ENCODE measurements around the gene HAGHL.
"Not testable (repeated sequence)": the region's sequence is repeated elsewhere in the genome, so short reads cannot be mapped to it uniquely, and the experiment has no call there.

Gene HAGHL

GRCh38 chr16:750485-750884 is 23.6 kb downstream of the HAGHL start:
- DNase-seq, result no peak

GRCh38 chr16:751152-752006 is 24.5 kb downstream of the HAGHL start:
- peak in 14 of 56 donors; percentile 2 to 42 (median 26) for DNase-seq

- no peak for DNase-seq
These were observed 25.1 kb downstream of the HAGHL start for GRCh38 chr16:752007-752312.

- DNase-seq, result not testable (repeated sequence)
These were observed 27.3 kb downstream of the HAGHL start for GRCh38 chr16:754121-754607.

- peak in 1 of 56 donors; percentile 4 for DNase-seq
These were observed 27.8 kb downstream of the HAGHL start for GRCh38 chr16:754656-755055.

GRCh38 chr16:756428-756827 is 29.5 kb downstream of the HAGHL start:
- DNase-seq, result no peak

GRCh38 chr16:759110-759910 is 32.4 kb downstream of the HAGHL start:
- no peak for DNase-seq

- DNase-seq, result no peak
These were observed 33.2 kb downstream of the HAGHL start for GRCh38 chr16:760065-760464.

GRCh38 chr16:760545-761343 is 33.8 kb downstream of the HAGHL start, which contains the start of gene MSLN:
Gene MSLN, plus strand, starts transcription at chr16:760734. Its CDS starts 1,947 bp downstream, at chr16:762681.
- no peak for DNase-seq

GRCh38 chr16:761625-762513 is 35.0 kb downstream of the HAGHL start:
- no peak for DNase-seq

GRCh38 chr16:762595-763268 is 35.8 kb downstream of the HAGHL start:
- DNase-seq, result no peak

GRCh38 chr16:763369-764183 is 36.7 kb downstream of the HAGHL start:
- no peak for DNase-seq

GRCh38 chr16:764184-764750 is 37.4 kb downstream of the HAGHL start:
- DNase-seq, result no peak

- no peak for DNase-seq
These were observed 38.1 kb downstream of the HAGHL start for GRCh38 chr16:764848-765487.

GRCh38 chr16:765488-765865 is 38.6 kb downstream of the HAGHL start:
- DNase-seq, result no peak

GRCh38 chr16:766008-766819 is 39.3 kb downstream of the HAGHL start:
- DNase-seq, result no peak
